ENCODE results near the gene INSL3.

GRCh38 chr19:17861542-17862402 lies 40.5 kb upstream of the INSL3 start:
- TF ChIP-seq CTCF (IDR thresholded peaks at IDR 0.05; ENCODE audit: insufficient read depth, low read depth, low read length) (no peak), EZH2 (IDR thresholded peaks at IDR 0.05; ENCODE audit: insufficient read depth, low read length) (no peak)

Measured in astrocyte (in vitro differentiated cells and primary cell).